ENCODE measurements around the gene IFT27.

- no peak for TF ChIP-seq CTCF (IDR thresholded peaks at IDR 0.05)
- TF ChIP-seq ZFX (IDR thresholded peaks at IDR 0.05; ENCODE audit: borderline replicate concordance), result no peak
These were observed 42.2 kb upstream of the IFT27 start for GRCh38 chr22:36818010-36818642.
